Measurements from ENCODE around the gene SALL3.

The SALL3 gene

GRCh38 chr18:78965917-78966792 lies 13.5 kb upstream of the SALL3 start:
- DNase-seq, result no peak

GRCh38 chr18:78966793-78967106 lies 12.9 kb upstream of the SALL3 start:
- DNase-seq, result no peak

- DNase-seq, result no peak
Observed at GRCh38 chr18:78967692-78968091, 11.9 kb upstream of the SALL3 start.

DNA sequence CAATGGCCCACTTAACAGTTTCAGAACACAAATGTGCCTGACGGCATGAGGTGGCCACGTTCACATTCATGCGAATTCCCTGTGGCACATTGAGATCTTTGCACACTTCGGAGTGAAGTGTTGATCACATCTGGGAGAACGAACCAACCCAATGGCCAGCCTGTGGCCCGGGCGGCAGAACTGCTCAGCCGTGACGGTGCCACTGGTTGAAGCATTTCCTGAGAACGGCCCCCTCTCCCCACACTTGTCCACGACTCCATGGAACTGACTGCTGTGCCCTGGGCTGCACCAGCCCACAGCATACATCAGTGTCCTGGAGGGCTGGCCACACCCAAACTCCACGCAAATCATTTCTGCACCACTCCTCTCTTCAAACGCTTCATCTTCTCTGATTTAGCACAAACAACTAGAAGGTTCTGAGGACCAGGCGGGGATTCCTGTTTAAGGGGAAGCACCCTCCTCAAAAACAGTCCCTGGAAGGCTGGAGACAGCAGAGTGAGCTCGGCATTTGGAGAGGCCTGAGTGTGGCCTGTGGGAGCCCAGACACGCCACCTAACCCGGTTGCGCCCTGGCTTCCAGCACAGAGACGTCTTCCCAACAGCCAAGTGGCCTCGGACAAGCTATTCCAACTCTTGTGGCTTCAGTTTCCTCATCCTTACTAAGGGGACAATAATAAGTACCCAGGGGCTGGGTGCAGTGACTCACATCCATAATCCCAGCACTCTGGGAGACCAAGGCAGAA lies 9.9 kb upstream of the SALL3 start:
- DNase-seq, result no peak

GRCh38 chr18:78970774-78971333 lies 8.8 kb upstream of the SALL3 start:
- no peak for DNase-seq

DNA sequence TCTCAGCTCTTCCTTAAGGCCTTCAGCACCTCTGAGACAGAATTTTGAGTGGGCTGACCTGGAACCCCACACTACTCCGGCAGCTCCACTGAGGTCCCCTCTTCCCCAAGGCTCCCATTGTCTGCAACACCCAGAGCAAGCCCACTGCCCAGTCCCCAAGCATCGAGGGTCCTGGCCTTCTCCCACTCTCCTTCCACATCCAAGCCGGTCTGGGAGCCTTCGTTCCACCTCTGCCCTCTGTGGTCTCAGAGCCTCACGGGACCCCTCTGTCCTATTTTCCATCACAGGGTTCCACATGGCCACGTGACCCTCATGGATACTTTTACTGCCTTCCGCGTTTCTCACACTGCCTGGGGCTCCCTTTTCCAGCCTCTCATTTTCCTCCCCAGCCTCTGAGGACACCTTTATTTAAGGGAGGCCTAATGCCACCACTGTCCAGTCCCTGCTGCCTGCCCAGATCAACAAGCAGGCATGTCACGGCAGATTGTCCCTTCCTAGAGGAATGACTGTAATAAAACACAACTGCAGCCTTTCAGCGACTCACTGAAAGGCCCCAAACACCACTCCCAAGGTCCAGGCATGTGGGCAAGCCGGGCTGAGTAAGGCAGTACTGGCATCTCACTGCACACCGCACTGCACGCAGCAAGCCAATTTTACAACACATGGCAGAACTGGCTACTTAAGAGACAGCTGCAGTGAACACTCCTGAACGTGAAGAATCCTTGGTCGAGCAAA lies 7.9 kb upstream of the SALL3 start:
- no peak for DNase-seq

DNA sequence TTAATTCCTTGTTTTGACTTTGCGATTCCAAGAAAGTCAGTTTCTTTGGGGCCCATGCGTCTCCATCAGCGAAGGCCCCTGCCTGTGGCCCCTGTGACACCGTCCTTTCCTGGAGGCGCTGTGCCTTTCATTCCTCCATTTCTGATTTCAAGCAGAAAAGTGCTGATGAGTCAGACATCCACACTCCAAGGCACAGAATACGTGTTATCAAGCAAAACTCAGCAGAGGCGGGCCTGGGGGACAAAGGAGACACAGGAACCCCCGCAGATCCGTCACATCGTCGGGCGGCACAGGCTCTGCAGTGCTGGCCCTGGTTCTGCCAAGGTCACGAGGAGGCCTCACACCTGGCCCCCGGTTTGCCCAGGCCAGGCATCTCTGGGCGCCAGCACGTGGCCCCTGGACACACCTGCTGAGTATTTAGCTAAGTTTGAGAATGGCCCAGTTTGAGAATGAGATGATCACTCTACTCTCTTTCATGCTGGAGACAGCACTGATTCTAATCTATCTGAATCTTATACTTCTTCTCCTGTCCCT lies 7.2 kb upstream of the SALL3 start:
- DNase-seq, result no peak

GRCh38 chr18:78972930-78973331 lies 6.7 kb upstream of the SALL3 start:
- DNase-seq, result no peak

DNA sequence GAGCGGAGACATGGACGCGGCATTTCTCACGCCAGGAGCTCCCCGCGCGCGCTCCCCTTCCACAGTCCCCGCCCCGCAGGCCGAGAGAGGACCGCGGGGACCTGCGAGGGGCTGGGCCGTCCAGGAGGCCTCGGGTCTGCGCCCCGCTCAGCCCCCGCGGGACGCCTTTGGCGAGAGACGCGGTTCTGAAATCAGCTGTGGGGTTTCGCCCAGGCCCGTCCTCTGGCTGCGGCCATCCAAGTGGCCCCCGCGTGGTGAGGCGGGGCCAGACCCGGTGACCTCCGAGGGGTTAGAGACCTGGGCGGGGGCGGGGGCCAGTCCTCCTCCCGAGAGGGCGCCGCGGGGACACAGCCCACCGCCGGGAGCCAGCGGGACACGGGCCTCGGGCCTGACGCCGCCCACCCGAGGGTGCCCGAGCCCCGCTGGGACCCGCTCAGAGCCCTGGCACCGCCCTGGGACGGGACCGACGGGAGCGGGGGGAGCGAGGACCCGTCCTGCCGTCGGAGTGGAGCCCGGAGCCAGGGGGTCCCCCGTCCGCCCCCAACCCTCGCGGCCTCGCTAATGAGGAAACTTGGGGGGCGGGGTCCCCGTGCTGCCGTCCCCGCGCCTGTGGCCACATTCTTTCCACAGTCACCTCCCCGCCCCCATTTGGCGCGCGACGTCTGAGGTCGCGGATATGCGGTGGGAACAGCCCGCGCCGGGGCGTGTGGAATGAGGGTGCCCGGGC lies 6.1 kb upstream of the SALL3 start:
- DNase-seq, result no peak

GRCh38 chr18:78974115-78974761 lies 5.4 kb upstream of the SALL3 start:
- DNase-seq, result no peak

GRCh38 chr18:78975292-78975691 lies 4.3 kb upstream of the SALL3 start:
- no peak for DNase-seq

GRCh38 chr18:78975699-78976335 lies 3.8 kb upstream of the SALL3 start:
- DNase-seq, result no peak

DNA sequence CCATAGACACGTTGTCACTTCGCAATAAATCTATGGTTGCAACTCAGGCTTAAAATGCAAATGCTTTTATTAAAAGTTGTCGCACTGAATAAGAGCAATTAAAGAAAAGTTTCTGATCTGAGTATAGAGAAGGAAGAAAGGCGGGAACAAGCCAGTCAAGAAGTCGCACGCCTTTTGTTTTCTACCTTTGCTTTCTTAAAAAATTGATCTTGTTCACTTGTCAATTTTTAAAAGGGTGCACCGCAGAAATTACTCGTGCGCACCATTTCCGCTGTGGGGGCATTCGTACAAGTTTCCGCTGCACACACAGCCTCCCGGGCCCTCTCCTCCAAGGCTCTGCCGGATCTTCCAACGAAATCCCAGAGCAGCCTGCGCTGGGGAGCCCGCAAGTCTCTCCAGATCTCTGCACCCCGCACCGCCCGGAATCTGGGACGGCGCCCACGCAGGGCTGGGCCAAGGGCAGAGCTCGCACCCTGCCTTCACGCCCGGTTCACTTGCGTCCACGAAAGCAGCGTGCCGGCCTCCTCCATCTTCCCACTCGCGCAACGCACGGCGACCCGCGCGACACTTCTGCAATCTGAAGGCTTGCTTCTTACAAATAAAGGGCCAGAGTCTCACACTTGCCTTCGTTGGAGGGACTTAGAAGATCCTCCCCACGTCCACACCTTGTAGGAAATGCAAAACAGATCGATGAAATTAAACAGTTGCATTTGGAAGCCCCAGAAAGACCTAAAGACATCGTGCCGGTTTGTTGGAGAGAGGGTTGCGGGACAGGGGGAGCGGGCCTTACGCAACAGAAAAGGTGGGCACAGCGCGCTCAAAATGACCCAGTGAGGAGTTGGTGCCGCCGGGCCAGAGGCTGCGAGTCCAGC lies 2.6 kb upstream of the SALL3 start:
- DNase-seq, result no peak

- no peak for DNase-seq
Observed at GRCh38 chr18:78977637-78978348, 1.8 kb upstream of the SALL3 start.

GRCh38 chr18:78978349-78979055 lies 1.1 kb upstream of the SALL3 start:
- no peak for DNase-seq

GRCh38 chr18:78979056-78979729 lies 425 bp upstream of the SALL3 start:
- DNase-seq, result no peak

DNA sequence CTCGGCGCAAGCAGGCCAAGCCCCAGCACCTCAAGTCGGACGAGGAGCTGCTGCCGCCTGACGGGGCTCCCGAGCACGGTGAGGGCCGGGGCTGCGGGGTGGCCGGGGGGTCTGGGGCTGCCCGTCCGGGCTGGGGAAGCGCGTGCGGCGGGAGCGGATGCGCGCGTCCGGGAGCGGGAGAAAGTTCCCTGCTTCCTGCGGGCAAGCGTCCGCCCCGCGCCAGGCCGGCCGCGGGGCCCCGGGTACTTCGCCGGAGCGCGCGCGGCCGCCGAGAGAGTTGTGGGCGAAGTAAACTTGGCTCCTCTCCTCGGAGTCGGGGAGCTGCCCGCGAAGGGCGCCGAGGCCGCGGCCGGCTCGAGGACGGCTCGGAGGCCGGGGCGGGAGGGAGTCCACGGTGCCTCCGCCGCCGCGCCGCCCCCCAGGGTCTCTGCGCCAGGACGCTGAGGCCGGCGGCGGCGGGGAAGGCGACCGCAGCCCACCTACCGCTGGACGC lies 707 bp downstream of the SALL3 start:
- DNase-seq, result no peak

DNA sequence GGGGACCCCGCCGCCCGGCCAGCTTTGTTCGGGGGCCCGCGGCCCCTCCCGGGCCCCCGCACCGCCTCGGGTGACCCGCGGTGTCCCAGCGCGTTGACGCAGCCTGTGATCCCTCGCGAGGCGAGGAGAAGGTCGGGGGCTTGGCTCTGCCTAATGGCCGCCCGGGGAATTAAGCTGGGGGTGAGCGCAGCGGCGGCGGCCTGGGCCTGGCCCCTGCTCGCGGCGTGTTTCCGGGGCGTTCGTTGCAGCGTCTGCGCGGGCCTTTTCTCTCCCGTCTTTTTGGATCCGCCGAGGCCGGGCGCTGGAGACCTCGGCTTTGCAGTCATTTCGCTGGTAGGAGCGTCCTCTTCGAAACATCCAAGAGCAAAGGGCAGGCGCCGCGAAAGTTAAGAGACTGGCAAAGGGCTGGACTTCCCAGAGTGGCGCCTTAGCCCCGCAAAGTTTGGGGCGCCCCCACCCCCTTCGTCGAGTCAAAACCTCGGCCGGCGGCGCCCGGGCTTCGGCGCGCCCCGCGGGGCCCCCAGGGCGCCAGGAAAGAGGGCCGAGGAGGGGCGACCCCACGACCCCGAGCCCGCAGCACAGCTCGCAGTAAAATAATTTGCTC lies 1.3 kb downstream of the SALL3 start:
- no peak for DNase-seq
